ENCODE results near the gene CLK2.
"Not testable (repeated sequence)": the region's sequence is repeated elsewhere in the genome, so short reads cannot be mapped to it uniquely, and the experiment has no call there.

The CLK2 gene

GRCh38 chr1:155247667-155248553 is 25.4 kb downstream of the CLK2 start:
- Histone ChIP-seq H3K27ac (no peak overlapping the region), H3K4me3 (IDR thresholded peaks at IDR 0.05; ENCODE audit: insufficient read depth, low read depth, low read length) (no peak overlapping the region), H3K4me2 (no peak overlapping the region), H3K36me3 (ENCODE audit: insufficient read depth) (no peaks in the 10 kb centered on the region), H4K20me1 (ENCODE audit: insufficient read depth) (no peaks in the 10 kb centered on the region), H3K4me1 (ENCODE audit: low read depth, poor library complexity, severe bottlenecking) (peaks cover 34% of the 10 kb centered on the region), H2AFZ (ENCODE audit: low read depth) (no peak overlapping the region), H3K27me3 (ENCODE audit: insufficient read depth, low read depth) (no peaks in the 10 kb centered on the region), H3K9ac (no peak overlapping the region), H3K79me2 (ENCODE audit: insufficient read depth, low read depth) (no peaks in the 10 kb centered on the region)
- no peak for TF ChIP-seq CTCF (conservative IDR thresholded peaks at IDR 0.05; ENCODE audit: low read depth, low read length)

- not testable (repeated sequence) for H3K9ac ChIP-seq; H3K4me3 ChIP-seq (IDR thresholded peaks at IDR 0.05; ENCODE audit: insufficient read depth, low read depth, low read length); H3K36me3 ChIP-seq (ENCODE audit: insufficient read depth); H3K27me3 ChIP-seq (ENCODE audit: insufficient read depth, low read depth); H4K20me1 ChIP-seq (ENCODE audit: insufficient read depth); H3K27ac ChIP-seq; H2AFZ ChIP-seq (ENCODE audit: low read depth); H3K79me2 ChIP-seq (ENCODE audit: insufficient read depth, low read depth); H3K4me2 ChIP-seq
- peaks cover 35% of the 10 kb centered on the region for H3K4me1 ChIP-seq (ENCODE audit: low read depth, poor library complexity, severe bottlenecking)
Observed at GRCh38 chr1:155246796-155247195, 26.5 kb downstream of the CLK2 start.

- Histone ChIP-seq H3K27me3 (ENCODE audit: insufficient read depth, low read depth) (no peaks in the 10 kb centered on the region), H3K79me2 (ENCODE audit: insufficient read depth, low read depth) (no peaks in the 10 kb centered on the region), H3K4me2 (peak overlapping the region; percentile 77), H3K4me3 (IDR thresholded peaks at IDR 0.05; ENCODE audit: insufficient read depth, low read depth, low read length) (peak overlapping the region; percentile 97), H3K27ac (peak overlapping the region; percentile 52), H3K4me1 (ENCODE audit: low read depth, poor library complexity, severe bottlenecking) (peaks cover 38% of the 10 kb centered on the region), H4K20me1 (ENCODE audit: insufficient read depth) (no peaks in the 10 kb centered on the region), H3K9ac (peak overlapping the region; percentile 67), H3K36me3 (ENCODE audit: insufficient read depth) (no peaks in the 10 kb centered on the region), H2AFZ (ENCODE audit: low read depth) (peak overlapping the region; percentile 84)
- TF ChIP-seq CTCF (conservative IDR thresholded peaks at IDR 0.05; ENCODE audit: low read depth, low read length), result no peak
Observed at GRCh38 chr1:155245163-155245524, 28.2 kb downstream of the CLK2 start.

- Histone ChIP-seq H3K36me3 (ENCODE audit: insufficient read depth) (no peaks in the 10 kb centered on the region), H3K4me1 (ENCODE audit: low read depth, poor library complexity, severe bottlenecking) (peaks cover 38% of the 10 kb centered on the region), H3K27me3 (ENCODE audit: insufficient read depth, low read depth) (no peaks in the 10 kb centered on the region), H3K27ac (peak overlapping the region; percentile 52), H3K4me3 (IDR thresholded peaks at IDR 0.05; ENCODE audit: insufficient read depth, low read depth, low read length) (peak overlapping the region; percentile 97), H3K4me2 (peak overlapping the region; percentile 77), H3K9ac (peak overlapping the region; percentile 67), H2AFZ (ENCODE audit: low read depth) (peak overlapping the region; percentile 84), H3K79me2 (ENCODE audit: insufficient read depth, low read depth) (no peaks in the 10 kb centered on the region), H4K20me1 (ENCODE audit: insufficient read depth) (no peaks in the 10 kb centered on the region)
- TF ChIP-seq CTCF (conservative IDR thresholded peaks at IDR 0.05; ENCODE audit: low read depth, low read length), result peak; percentile 91
Observed at GRCh38 chr1:155244368-155245162, 28.7 kb downstream of the CLK2 start.

Measured in KMS-11 (cell line).